ENCODE data around the gene AARS2.

DNA sequence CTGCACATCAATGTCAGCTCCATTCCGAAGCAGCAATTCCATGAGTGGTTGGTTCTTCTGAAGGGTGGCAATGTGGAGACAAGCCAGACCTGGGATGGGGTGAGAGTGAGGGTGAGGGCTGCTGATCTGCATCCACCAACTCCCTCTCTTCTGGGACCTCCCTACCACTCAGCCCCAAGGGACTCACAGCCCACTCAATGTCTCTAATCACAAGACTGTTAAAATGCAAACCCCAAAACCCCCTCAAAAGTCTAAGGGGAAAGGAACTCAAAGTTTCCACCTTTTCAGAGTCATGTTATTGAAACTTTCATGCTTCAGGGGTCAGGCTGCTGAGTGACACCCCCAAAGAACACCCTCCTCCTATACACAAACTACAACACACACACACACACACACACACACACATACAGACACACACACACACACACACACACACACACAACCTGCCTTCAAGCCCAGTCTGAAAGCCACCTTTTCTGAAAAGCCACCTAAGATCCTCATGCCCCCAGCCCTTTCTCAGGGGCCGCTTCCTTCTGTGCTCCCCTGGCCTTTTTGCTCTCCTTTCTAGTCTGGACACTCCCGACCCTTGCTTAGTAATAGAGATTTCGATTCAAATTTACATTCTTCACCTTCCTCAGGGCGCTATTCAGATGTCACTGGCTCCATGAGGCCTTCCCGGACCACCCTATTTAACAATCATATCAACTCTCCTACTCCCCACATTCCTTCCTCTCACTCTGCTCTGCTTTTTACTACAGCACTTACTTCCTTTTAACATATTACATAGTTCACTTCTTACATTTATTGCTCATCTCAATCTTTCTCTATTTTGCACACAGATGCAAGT, 52.5 kb downstream of the AARS2 start:
- TF ChIP-seq, protein P1, sequence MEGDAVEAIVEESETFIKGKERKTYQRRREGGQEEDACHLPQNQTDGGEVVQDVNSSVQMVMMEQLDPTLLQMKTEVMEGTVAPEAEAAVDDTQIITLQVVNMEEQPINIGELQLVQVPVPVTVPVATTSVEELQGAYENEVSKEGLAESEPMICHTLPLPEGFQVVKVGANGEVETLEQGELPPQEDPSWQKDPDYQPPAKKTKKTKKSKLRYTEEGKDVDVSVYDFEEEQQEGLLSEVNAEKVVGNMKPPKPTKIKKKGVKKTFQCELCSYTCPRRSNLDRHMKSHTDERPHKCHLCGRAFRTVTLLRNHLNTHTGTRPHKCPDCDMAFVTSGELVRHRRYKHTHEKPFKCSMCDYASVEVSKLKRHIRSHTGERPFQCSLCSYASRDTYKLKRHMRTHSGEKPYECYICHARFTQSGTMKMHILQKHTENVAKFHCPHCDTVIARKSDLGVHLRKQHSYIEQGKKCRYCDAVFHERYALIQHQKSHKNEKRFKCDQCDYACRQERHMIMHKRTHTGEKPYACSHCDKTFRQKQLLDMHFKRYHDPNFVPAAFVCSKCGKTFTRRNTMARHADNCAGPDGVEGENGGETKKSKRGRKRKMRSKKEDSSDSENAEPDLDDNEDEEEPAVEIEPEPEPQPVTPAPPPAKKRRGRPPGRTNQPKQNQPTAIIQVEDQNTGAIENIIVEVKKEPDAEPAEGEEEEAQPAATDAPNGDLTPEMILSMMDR (IDR thresholded peaks at IDR 0.05; ENCODE audit: low read length): no peak
- no peak for TF ChIP-seq EZH2 (IDR thresholded peaks at IDR 0.05; ENCODE audit: borderline replicate concordance, low read length)

Measured in OCI-LY1 (cell line).